PC-3 (cell line): Measurements from ENCODE around the gene DIAPH3.

Source experiments
- EZH2 ChIP-seq: fragments of 300-600 bp; sonication (generic); IDR thresholded peaks from one replicate; pipeline ENCODE4 v1.6.1; 2017; ENCODE audit warnings: antibody characterized with exemption, mild to moderate bottlenecking, low read length; ENCODE audit not compliant: unreplicated experiment
- EZH2phosphoT487 ChIP-seq: fragments of 300-600 bp; sonication (generic); IDR thresholded peaks from 2 replicates; pipeline ENCODE4 v1.6.1; 2018; ENCODE audit warnings: mild to moderate bottlenecking, antibody characterized with exemption, low read length, borderline replicate concordance
- TF ChIP-seq, protein P1 (sequence below): fragments of 300-600 bp; sonication (generic); conservative IDR thresholded peaks from 2 replicates; pipeline ENCODE4 v1.5.1; 2017; ENCODE audit warnings: antibody characterized with exemption, low read depth, mild to moderate bottlenecking, low read length

DNA sequence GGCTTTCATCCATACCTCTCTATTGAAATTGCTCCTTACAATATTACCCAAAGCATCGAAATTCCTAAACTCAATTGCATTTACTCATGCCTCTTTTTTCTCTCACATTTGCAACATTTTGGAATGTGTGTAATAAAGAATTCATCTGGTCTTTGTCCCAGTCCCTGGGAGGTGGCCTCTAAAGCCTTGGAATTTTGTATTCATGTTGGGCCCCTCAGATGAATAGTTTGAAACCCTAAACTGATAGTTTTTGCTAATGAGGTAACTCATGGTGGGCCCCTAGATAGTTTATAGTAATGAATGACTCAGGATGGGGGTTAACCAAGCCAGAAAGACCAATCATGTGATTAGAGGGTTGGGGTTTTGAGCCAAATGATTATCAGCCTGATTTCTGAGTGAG is 490.4 kb downstream of the DIAPH3 start:
- TF ChIP-seq EZH2 (no peak), EZH2phosphoT487 (no peak)
- TF ChIP-seq, protein P1, sequence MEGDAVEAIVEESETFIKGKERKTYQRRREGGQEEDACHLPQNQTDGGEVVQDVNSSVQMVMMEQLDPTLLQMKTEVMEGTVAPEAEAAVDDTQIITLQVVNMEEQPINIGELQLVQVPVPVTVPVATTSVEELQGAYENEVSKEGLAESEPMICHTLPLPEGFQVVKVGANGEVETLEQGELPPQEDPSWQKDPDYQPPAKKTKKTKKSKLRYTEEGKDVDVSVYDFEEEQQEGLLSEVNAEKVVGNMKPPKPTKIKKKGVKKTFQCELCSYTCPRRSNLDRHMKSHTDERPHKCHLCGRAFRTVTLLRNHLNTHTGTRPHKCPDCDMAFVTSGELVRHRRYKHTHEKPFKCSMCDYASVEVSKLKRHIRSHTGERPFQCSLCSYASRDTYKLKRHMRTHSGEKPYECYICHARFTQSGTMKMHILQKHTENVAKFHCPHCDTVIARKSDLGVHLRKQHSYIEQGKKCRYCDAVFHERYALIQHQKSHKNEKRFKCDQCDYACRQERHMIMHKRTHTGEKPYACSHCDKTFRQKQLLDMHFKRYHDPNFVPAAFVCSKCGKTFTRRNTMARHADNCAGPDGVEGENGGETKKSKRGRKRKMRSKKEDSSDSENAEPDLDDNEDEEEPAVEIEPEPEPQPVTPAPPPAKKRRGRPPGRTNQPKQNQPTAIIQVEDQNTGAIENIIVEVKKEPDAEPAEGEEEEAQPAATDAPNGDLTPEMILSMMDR, result no peak
